HEK293 (cell line): Measurements from ENCODE around the gene DPY19L1.

Experiments
- BCL11A ChIP-seq: fragments of 450-650 bp; formaldehyde crosslinking; IDR thresholded peaks from 2 replicates; pipeline ENCODE4 v1.5.1; 2016; ENCODE audit warnings: low read depth, missing biosample characterization, missing genetic modification characterization
- ELK4 ChIP-seq: IDR thresholded peaks from 2 replicates; pipeline ENCODE4 v1.6.1; 2011; ENCODE audit warnings: mild to moderate bottlenecking, low read depth, low read length, borderline replicate concordance
- HOXA7 ChIP-seq: sonication (generic); formaldehyde crosslinking; IDR thresholded peaks from 2 replicates; pipeline ENCODE4 v1.8.1; 2022; ENCODE audit warnings: missing genetic modification reagents, borderline replicate concordance
- IKZF3 ChIP-seq: fragments of 450-650 bp; IDR thresholded peaks from 2 replicates; pipeline ENCODE4 v1.5.0; 2018; ENCODE audit warnings: missing biosample characterization, mild to moderate bottlenecking, missing genetic modification characterization, moderate library complexity
- KLF1 ChIP-seq: fragments of 450-650 bp; formaldehyde crosslinking; IDR thresholded peaks from 2 replicates; pipeline ENCODE4 v1.5.1; 2016; ENCODE audit warnings: missing biosample characterization, missing genetic modification characterization
- KLF8 ChIP-seq: fragments of 450-650 bp; formaldehyde crosslinking; IDR thresholded peaks from 2 replicates; pipeline ENCODE4 v1.5.1; 2016; ENCODE audit warnings: missing biosample characterization, missing genetic modification characterization
- PRDM1 ChIP-seq: fragments of 450-650 bp; formaldehyde crosslinking; IDR thresholded peaks from 2 replicates; pipeline ENCODE4; 2016; ENCODE audit warnings: missing biosample characterization, missing genetic modification characterization
- SALL2 ChIP-seq: fragments of 450-650 bp; formaldehyde crosslinking; IDR thresholded peaks from 2 replicates; pipeline ENCODE4 v1.5.0; 2017; ENCODE audit warnings: missing biosample characterization, mild to moderate bottlenecking, missing genetic modification characterization, borderline replicate concordance
- SETDB1 ChIP-seq: IDR thresholded peaks from one replicate; pipeline ENCODE4 v1.6.1; 2017; ENCODE audit warnings: mild to moderate bottlenecking, low read length, moderate library complexity, mixed read lengths; ENCODE audit not compliant: insufficient read length
- TRIM28 ChIP-seq: IDR thresholded peaks from 2 replicates; pipeline ENCODE4 v1.6.1; 2011; ENCODE audit warnings: low read length, control low read depth, borderline replicate concordance
- YY1 ChIP-seq: fragments of 450-650 bp; formaldehyde crosslinking; IDR thresholded peaks from 2 replicates; pipeline ENCODE4 v1.5.1; 2018; ENCODE audit warnings: missing biosample characterization, missing genetic modification characterization
- YY2 ChIP-seq: fragments of 450-650 bp; formaldehyde crosslinking; IDR thresholded peaks from 2 replicates; pipeline ENCODE4 v1.5.1; 2016; ENCODE audit warnings: missing biosample characterization, missing genetic modification characterization
- ZBTB6 ChIP-seq: fragments of 450-650 bp; formaldehyde crosslinking; IDR thresholded peaks from 2 replicates; pipeline ENCODE4 v1.5.1; 2017; ENCODE audit warnings: missing biosample characterization, missing genetic modification characterization
- ZEB2 ChIP-seq: fragments of 450-650 bp; formaldehyde crosslinking; IDR thresholded peaks from 2 replicates; pipeline ENCODE4 v1.5.1; 2016; ENCODE audit warnings: missing biosample characterization, missing genetic modification characterization
- ZFP3 ChIP-seq: fragments of 450-650 bp; formaldehyde crosslinking; IDR thresholded peaks from 2 replicates; pipeline ENCODE4 v1.5.1; 2016; ENCODE audit warnings: low read depth, missing biosample characterization, missing genetic modification characterization
- ZNF114 ChIP-seq: fragments of 450-650 bp; formaldehyde crosslinking; IDR thresholded peaks from 2 replicates; pipeline ENCODE4 v1.5.0; 2017; ENCODE audit warnings: missing biosample characterization, missing genetic modification characterization
- ZNF155 ChIP-seq: fragments of 450-650 bp; formaldehyde crosslinking; IDR thresholded peaks from 2 replicates; pipeline ENCODE4 v1.5.1; 2016; ENCODE audit warnings: missing biosample characterization, missing genetic modification characterization
- ZNF16 ChIP-seq: fragments of 450-650 bp; formaldehyde crosslinking; IDR thresholded peaks from 2 replicates; pipeline ENCODE4 v1.5.1; 2016; ENCODE audit warnings: low read depth, missing biosample characterization, missing genetic modification characterization
- ZNF184 ChIP-seq: fragments of 450-650 bp; IDR thresholded peaks from 2 replicates; pipeline ENCODE4 v1.5.1; 2018; ENCODE audit warnings: missing biosample characterization, mild to moderate bottlenecking, missing genetic modification characterization
- ZNF19 ChIP-seq: fragments of 450-650 bp; formaldehyde crosslinking; IDR thresholded peaks from 2 replicates; pipeline ENCODE4; 2016; ENCODE audit warnings: missing biosample characterization, missing genetic modification characterization, low read depth
- ZNF2 ChIP-seq: fragments of 450-650 bp; formaldehyde crosslinking; IDR thresholded peaks from 2 replicates; pipeline ENCODE4 v1.5.1; 2016; ENCODE audit warnings: missing biosample characterization, missing genetic modification characterization
- ZNF211 ChIP-seq: fragments of 450-650 bp; formaldehyde crosslinking; IDR thresholded peaks from 2 replicates; pipeline ENCODE4 v1.5.1; 2016; ENCODE audit warnings: low read depth, missing biosample characterization, missing genetic modification characterization
- ZNF24 ChIP-seq: fragments of 450-650 bp; formaldehyde crosslinking; IDR thresholded peaks from 2 replicates; pipeline ENCODE4 v1.5.1; 2016; ENCODE audit warnings: missing biosample characterization, missing genetic modification characterization
- ZNF248 ChIP-seq: fragments of 450-650 bp; formaldehyde crosslinking; IDR thresholded peaks from 2 replicates; pipeline ENCODE4 v1.5.1; 2017; ENCODE audit warnings: missing biosample characterization, missing genetic modification characterization
- ZNF274 ChIP-seq, 2 experiments: fragments of 200-500 bp in 1 of 2; fragments of 450-650 bp in 1 of 2; sonication (Bioruptor generic) in 1 of 2; formaldehyde crosslinking in 1 of 2; IDR thresholded peaks; 2 replicates each; pipeline versions ENCODE4 v1.5.1 to v1.6.1; 2014 to 2016; ENCODE audit warnings: borderline replicate concordance in 1 of 2, inconsistent platforms in 1 of 2, low read length in 1 of 2, missing biosample characterization in 1 of 2, missing genetic modification characterization in 1 of 2
- ZNF426 ChIP-seq: fragments of 450-650 bp; formaldehyde crosslinking; IDR thresholded peaks from 2 replicates; pipeline ENCODE4 v1.5.1; 2017; ENCODE audit warnings: missing biosample characterization, missing genetic modification characterization, mild to moderate bottlenecking, inconsistent platforms, moderate library complexity
- ZNF510 ChIP-seq: fragments of 450-650 bp; formaldehyde crosslinking; IDR thresholded peaks from 2 replicates; pipeline ENCODE4 v1.5.1; 2018; ENCODE audit warnings: mild to moderate bottlenecking, missing genetic modification characterization, missing biosample characterization; ENCODE audit not compliant: insufficient replicate concordance
- ZNF513 ChIP-seq: fragments of 450-650 bp; IDR thresholded peaks from 2 replicates; pipeline ENCODE4 v1.5.1; 2018; ENCODE audit warnings: missing biosample characterization, missing genetic modification characterization
- ZNF529 ChIP-seq: fragments of 450-650 bp; formaldehyde crosslinking; IDR thresholded peaks from 2 replicates; pipeline ENCODE4 v1.5.1; 2017; ENCODE audit warnings: missing genetic modification characterization, missing biosample characterization; ENCODE audit not compliant: insufficient replicate concordance
- ZNF530 ChIP-seq: fragments of 450-650 bp; formaldehyde crosslinking; IDR thresholded peaks from 2 replicates; pipeline ENCODE4 v1.5.1; 2016; ENCODE audit warnings: low read depth, missing biosample characterization, missing genetic modification characterization
- ZNF548 ChIP-seq: fragments of 450-650 bp; formaldehyde crosslinking; IDR thresholded peaks from 2 replicates; pipeline ENCODE4 v1.5.1; 2016; ENCODE audit warnings: missing biosample characterization, missing genetic modification characterization
- ZNF600 ChIP-seq: fragments of 450-650 bp; formaldehyde crosslinking; IDR thresholded peaks from 2 replicates; pipeline ENCODE4 v1.5.1; 2016; ENCODE audit warnings: missing biosample characterization, missing genetic modification characterization
- ZNF639 ChIP-seq: fragments of 450-650 bp; formaldehyde crosslinking; IDR thresholded peaks from 2 replicates; pipeline ENCODE4 v1.5.1; 2016; ENCODE audit warnings: missing biosample characterization, missing genetic modification characterization
- ZNF654 ChIP-seq: fragments of 450-650 bp; formaldehyde crosslinking; IDR thresholded peaks from 2 replicates; pipeline ENCODE4 v1.5.1; 2016; ENCODE audit warnings: low read depth, missing biosample characterization, missing genetic modification characterization
- ZNF701 ChIP-seq: fragments of 450-650 bp; formaldehyde crosslinking; IDR thresholded peaks from 2 replicates; pipeline ENCODE4 v1.5.1; 2016; ENCODE audit warnings: missing biosample characterization, missing genetic modification characterization
- ZNF777 ChIP-seq: fragments of 450-650 bp; formaldehyde crosslinking; IDR thresholded peaks from 2 replicates; pipeline ENCODE4 v1.5.1; 2017; ENCODE audit warnings: missing biosample characterization, missing genetic modification characterization, borderline replicate concordance
- ZXDB ChIP-seq: fragments of 450-650 bp; formaldehyde crosslinking; IDR thresholded peaks from 2 replicates; pipeline ENCODE4 v1.5.1; 2016; ENCODE audit warnings: missing biosample characterization, missing genetic modification characterization

The DPY19L1 gene

GRCh38 chr7:35037526-35038341, 449 bp upstream of the DPY19L1 start (continued):
- TF ChIP-seq PRDM1 (tag by site-specific recombination) (no peak), ZFP3 (tag by site-specific recombination) (no peak), KLF1 (tag by site-specific recombination) (no peak), ZNF530 (tag by site-specific recombination) (no peak), ZNF639 (tag by site-specific recombination) (no peak), ZNF701 (tag by site-specific recombination) (no peak), ZNF155 (tag by site-specific recombination) (no peak), KLF8 (tag by site-specific recombination) (peak; percentile 16; the same call in 1 of the 2 replicates), ZNF654 (tag by site-specific recombination) (peak; percentile 22), ZNF114 (tag by site-specific recombination) (no peak), ZNF248 (tag by site-specific recombination) (no peak), ZNF777 (tag by site-specific recombination) (0 out of 2 replicates have a peak, but pooled peaks have one; percentile 33), BCL11A (tag by site-specific recombination) (no peak), ZNF513 (no peak), ZXDB (tag by site-specific recombination) (0 out of 2 replicates have a peak, but pooled peaks have one; percentile 27), ZNF426 (tag by site-specific recombination) (no peak), ZBTB6 (tag by site-specific recombination) (no peak), ZNF529 (no peak), ZNF16 (tag by site-specific recombination) (no peak), ZNF19 (tag by site-specific recombination) (no peak), TRIM28 (no peak), ZNF2 (tag by site-specific recombination) (peak; percentile 81), YY1 (tag by site-specific recombination) (no peak; the same call in 1 of the 2 replicates), ZNF548 (tag by site-specific recombination) (no peak), YY2 (no peak), ZNF184 (tag by site-specific recombination) (no peak), ZNF510 (tag by site-specific recombination) (no peak), ZEB2 (tag by site-specific recombination) (peak; percentile 70), ZNF600 (tag by site-specific recombination) (no peak), HOXA7 (CRISPR knock-in tag) (no peak), ZNF274 (IDR thresholded peaks at IDR 0.05; ENCODE audit: low read length) (no peak), ZNF274 (tag by site-specific recombination; IDR thresholded peaks at IDR 0.05; ENCODE audit: borderline replicate concordance) (no peak), ZNF24 (tag by site-specific recombination) (no peak), SETDB1 (no peak), SALL2 (tag by site-specific recombination) (no peak), ELK4 (peak; percentile 55; the same call in 1 of the 2 replicates), ZNF211 (tag by site-specific recombination) (no peak), IKZF3 (tag by site-specific recombination) (no peak)
